Transverse colon (tissue), 4 donors: ENCODE measurements around the gene NDRG2.

Experiments used
- CTCF ChIP-seq, 5 experiments: fragments of 200-600 bp in 3 of 5; fragments of 450-650 bp in 2 of 5; sonication (generic) in 3 of 5; IDR thresholded peaks; 1 replicate in 2 of 5; 2 replicates in 3 of 5; pipeline ENCODE4 v1.5.1; 2016 to 2017; ENCODE audit warnings: antibody characterized with exemption in 5 of 5, inconsistent platforms in 3 of 5, mild to moderate bottlenecking in 2 of 5, moderate library complexity in 1 of 5
- POLR2AphosphoS5 ChIP-seq, 3 donors: sonication (generic); formaldehyde crosslinking; IDR thresholded peaks; one replicate each; pipeline ENCODE4 v1.6.1; 2016; ENCODE audit warnings: antibody characterized with exemption in 3 of 3

DNA sequence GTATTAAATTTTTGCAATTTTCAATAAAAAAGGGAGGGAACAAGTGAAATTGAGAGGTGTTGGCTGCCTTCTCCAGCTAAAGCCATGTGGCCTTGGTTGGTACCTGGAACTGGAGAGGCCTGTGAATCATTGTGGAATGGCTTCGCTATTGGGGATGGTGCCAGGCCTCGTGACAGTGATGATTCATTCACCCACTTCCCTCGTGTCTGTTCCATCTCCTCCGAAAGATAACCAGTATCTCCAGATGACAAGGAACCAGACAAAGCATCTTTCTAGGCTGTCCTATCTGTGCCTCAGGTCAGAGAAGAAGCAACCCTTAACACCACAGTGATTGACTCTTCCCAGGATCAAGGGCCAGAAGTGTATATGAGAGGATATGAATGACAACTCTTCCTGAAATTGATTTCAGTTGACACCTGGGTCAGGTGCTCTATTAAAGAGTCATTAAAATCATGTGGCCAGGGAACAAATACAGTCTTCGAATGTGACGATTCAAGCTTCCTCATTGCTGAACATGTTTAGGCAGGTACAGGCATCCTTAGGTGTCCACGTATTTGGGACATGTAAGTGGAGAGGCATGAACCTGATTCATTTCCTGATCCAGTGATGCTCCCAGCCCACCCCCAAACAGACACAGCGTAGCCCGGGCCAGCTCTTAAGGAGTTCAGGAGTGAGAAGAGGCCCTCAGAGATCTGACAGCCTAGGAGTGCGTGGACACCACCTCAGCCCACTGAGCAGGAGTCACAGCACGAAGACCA, 17.0 kb upstream of the NDRG2 start, which contains the start of gene RNASE7:
- TF ChIP-seq CTCF (IDR thresholded peaks at IDR 0.05) (no peak), POLR2AphosphoS5 (IDR thresholded peaks at IDR 0.05) (no peak)
